ENCODE results near the gene ATG9B.

DNA sequence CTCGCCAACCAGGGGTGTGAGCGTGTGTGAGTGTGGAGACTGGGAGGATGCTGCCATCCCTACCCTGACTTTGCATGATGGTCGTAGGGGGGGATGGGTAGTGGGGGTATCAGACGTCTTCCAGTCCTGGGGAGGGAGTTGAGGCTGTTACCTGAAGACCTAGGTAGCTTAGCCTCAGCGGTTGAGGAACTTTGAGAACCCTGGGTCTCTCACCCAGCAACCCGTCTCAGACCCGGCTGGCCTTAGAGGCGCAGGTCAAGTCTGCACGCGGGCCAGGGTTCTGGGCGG, 37.8 kb upstream of the ATG9B start:
- TF ChIP-seq EZH2 (IDR thresholded peaks at IDR 0.05; ENCODE audit: low read length, unreplicated experiment) = no peak
- TF ChIP-seq, protein P1, sequence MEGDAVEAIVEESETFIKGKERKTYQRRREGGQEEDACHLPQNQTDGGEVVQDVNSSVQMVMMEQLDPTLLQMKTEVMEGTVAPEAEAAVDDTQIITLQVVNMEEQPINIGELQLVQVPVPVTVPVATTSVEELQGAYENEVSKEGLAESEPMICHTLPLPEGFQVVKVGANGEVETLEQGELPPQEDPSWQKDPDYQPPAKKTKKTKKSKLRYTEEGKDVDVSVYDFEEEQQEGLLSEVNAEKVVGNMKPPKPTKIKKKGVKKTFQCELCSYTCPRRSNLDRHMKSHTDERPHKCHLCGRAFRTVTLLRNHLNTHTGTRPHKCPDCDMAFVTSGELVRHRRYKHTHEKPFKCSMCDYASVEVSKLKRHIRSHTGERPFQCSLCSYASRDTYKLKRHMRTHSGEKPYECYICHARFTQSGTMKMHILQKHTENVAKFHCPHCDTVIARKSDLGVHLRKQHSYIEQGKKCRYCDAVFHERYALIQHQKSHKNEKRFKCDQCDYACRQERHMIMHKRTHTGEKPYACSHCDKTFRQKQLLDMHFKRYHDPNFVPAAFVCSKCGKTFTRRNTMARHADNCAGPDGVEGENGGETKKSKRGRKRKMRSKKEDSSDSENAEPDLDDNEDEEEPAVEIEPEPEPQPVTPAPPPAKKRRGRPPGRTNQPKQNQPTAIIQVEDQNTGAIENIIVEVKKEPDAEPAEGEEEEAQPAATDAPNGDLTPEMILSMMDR (conservative IDR thresholded peaks at IDR 0.05; ENCODE audit: low read depth, low read length) = no peak
